Heart left ventricle (tissue), 16 donors: ENCODE data around the gene FSCB. TPM values are rescaled to one million over a fixed set of nuclear protein-coding genes. Genes with fewer than 3 reads are reported as not detected.

Source experiments
- ATAC-seq, 4 donors: fragments of 200-7000 bp; cut with Tn5 transposase; one replicate each; pipeline ENCODE4 v1.9.1; 2020 to 2022; ENCODE audit warnings: moderate library complexity in 4 of 4, mild to moderate bottlenecking in 3 of 4, moderate number of reproducible peaks in 1 of 4
- DNase-seq, 5 donors: peaks; one replicate each; pipeline ENCODE4 v3.0.0-alpha.2; 2020
- H3K27ac ChIP-seq, 12 donors: fragments of 200-600 bp; sonication (generic) in 4 of 12; one replicate each; pipeline versions ENCODE4 v1.5.0 to v1.8.0; 2016 to 2022; ENCODE audit warnings: mild to moderate bottlenecking in 2 of 12
- H3K27me3 ChIP-seq, 9 donors: fragments of 200-600 bp; sonication (generic) in 2 of 9; one replicate each; pipeline versions ENCODE4 v1.5.1 to v1.8.0; 2016 to 2022; ENCODE audit warnings: mild to moderate bottlenecking in 3 of 9
- H3K36me3 ChIP-seq, 9 donors: fragments of 200-600 bp; sonication (generic) in 2 of 9; one replicate each; pipeline versions ENCODE4 v1.5.0 to v1.8.0; 2018 to 2022; ENCODE audit warnings: mild to moderate bottlenecking in 2 of 9
- H3K4me1 ChIP-seq, 12 donors: fragments of 200-600 bp; sonication (generic) in 4 of 12; one replicate each; pipeline versions ENCODE4 v1.5.0 to v1.8.0; 2016 to 2022; ENCODE audit warnings: mild to moderate bottlenecking in 3 of 12
- H3K4me3 ChIP-seq, 12 donors: fragments of 200-600 bp; sonication (generic) in 4 of 12; one replicate each; pipeline versions ENCODE4 v1.5.0 to v1.8.0; 2017 to 2022; ENCODE audit warnings: mild to moderate bottlenecking in 9 of 12, moderate library complexity in 4 of 12
- H3K9me3 ChIP-seq, 12 donors: fragments of 200-600 bp; sonication (generic) in 4 of 12; one replicate each; pipeline versions ENCODE4 v1.5.0 to v1.8.0; 2016 to 2022; ENCODE audit warnings: mild to moderate bottlenecking in 1 of 12
- POLR2A ChIP-seq, 2 donors: fragments of 450-650 bp; IDR thresholded peaks; one replicate each; pipeline ENCODE4 v1.6.1; 2017; ENCODE audit warnings: antibody characterized with exemption in 2 of 2, mild to moderate bottlenecking in 2 of 2, moderate library complexity in 2 of 2
- WGBS, 4 donors: extraction: QIAGEN DNeasy Blood & Tissue Kit in 2 of 4; methylation state at CpG; one replicate each; pipeline versions ENCODE4 v1.1.5 to v1.1.7; 2013 to 2018; 5-methylcytosine and 5-hydroxymethylcytosine counted together
- intact Hi-C, 10 donors: fragments of 100-400 bp; cut with DNase I; formaldehyde crosslinking; loops; one replicate each; pipeline versions ENCODE4 v1.11.1 to v1.14.2; 2022
- long read RNA-seq, 3 donors: library from polyadenylated mRNA; unstranded; transcript quantifications; one replicate each; pipeline ENCODE4 v2.0.0, GENCODE V29; 2020 to 2021
- polyA plus RNA-seq, 2 donors: library from polyadenylated mRNA; stranded (reverse); fragments of 200-250 nt; gene quantifications; one replicate each; pipeline ENCODE4 v1.2.3, GENCODE V29; 2013
- total RNA-seq, 9 donors: library from RNA; depleted of rRNA in 2 of 9; stranded (reverse); fragments of >200 nt in 2 of 9; fragmentation: NEBNext Ultra II Directional in 3 of 9; extraction: Animal tissue kit (Norgen Biotek cat#: 25700) in 3 of 9; gene quantifications; one replicate each; pipeline versions ENCODE4 v1.1.0 to v1.2.4, GENCODE V29; 2016 to 2023
- TF ChIP-seq, protein P1 (sequence below), 12 donors: fragments of 200-600 bp; sonication (generic) in 4 of 12; IDR thresholded peaks; one replicate each; pipeline versions ENCODE4 v1.5.0 to v1.8.0; 2018 to 2022; ENCODE audit warnings: antibody characterized with exemption in 12 of 12, mild to moderate bottlenecking in 5 of 12
- donor health status: ischemic (EF 13 %, LVEDD 7.1; RV severe dilation, severe dysfunction).
- donor health status: healthy with polysubstance abuse.
- donor health status: DM: no; HTN: yes; CAD: no.
- donor health status: DM: no; HTN: no; CAD: no.
- donor health status: ischemic (EF 25% LVEDD 6.9; RV normal size, moderate dysfunction).
- donor health status: ischemic (EF 25% LVEDD 5.7; RV mildly dilated, moderate dysfunction).
- donor health status: healthy.
- donor health status: DM: yes; HTN: yes; CAD: no.
- donor health status: ischemic (EF 35%, LVEDD 5.7; RV mildly dilated, moderate dysfunction).
- donor health status: nonischemic (EF 11% LVEDD 7.7; RV severe dilation, severe dysfunction).
- donor health status: DM: yes; HTN: yes; CAD: no.
- donor health status: PGD.
- donor health status: ischemic (EF 29% LVEDD 5.4; RV normal size, mild dysfunction).
- donor health status: nonischemic (EF 23%, LVEDD 6.1; RV moderate dilation, normal function).

FSCB gene
- under 1 TPM in 1 of 9 donors, not detected in 8; 0.08 TPM for total RNA-seq
- not detected for polyA plus RNA-seq
- long read RNA-seq, donor 1: 0 reads
- long read RNA-seq, donor 2: 0 reads
- long read RNA-seq, donor 3: 0 reads

GRCh38 chr14:44507183-44507582 is at the start of gene FSCB:
Gene FSCB, minus strand, starts transcription at chr14:44507283. Its CDS starts 296 bp downstream, at chr14:44506987.
- TF ChIP-seq, protein P1, sequence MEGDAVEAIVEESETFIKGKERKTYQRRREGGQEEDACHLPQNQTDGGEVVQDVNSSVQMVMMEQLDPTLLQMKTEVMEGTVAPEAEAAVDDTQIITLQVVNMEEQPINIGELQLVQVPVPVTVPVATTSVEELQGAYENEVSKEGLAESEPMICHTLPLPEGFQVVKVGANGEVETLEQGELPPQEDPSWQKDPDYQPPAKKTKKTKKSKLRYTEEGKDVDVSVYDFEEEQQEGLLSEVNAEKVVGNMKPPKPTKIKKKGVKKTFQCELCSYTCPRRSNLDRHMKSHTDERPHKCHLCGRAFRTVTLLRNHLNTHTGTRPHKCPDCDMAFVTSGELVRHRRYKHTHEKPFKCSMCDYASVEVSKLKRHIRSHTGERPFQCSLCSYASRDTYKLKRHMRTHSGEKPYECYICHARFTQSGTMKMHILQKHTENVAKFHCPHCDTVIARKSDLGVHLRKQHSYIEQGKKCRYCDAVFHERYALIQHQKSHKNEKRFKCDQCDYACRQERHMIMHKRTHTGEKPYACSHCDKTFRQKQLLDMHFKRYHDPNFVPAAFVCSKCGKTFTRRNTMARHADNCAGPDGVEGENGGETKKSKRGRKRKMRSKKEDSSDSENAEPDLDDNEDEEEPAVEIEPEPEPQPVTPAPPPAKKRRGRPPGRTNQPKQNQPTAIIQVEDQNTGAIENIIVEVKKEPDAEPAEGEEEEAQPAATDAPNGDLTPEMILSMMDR (IDR thresholded peaks at IDR 0.05): no peak
- no peak for TF ChIP-seq POLR2A (IDR thresholded peaks at IDR 0.05)
- no peaks in the 10 kb centered on the region for H3K27me3 ChIP-seq
- H3K4me3 ChIP-seq: no peak within 1 kb of the TSS
- H3K9me3 ChIP-seq: peaks cover 0 to 8% (median 0%) of the 10 kb centered on the region in 12 donors
- ATAC-seq: no peak
- intact Hi-C loops: no loop called here
- no peaks in the 10 kb centered on the region for H3K4me1 ChIP-seq
- no peak for DNase-seq
- H3K36me3 ChIP-seq: no peaks in the 10 kb centered on the region
- no peak within 1 kb of the TSS for H3K27ac ChIP-seq
- WGBS, 4 donors: 91 to 95% (median 93%) methylated on average over 1 of the region's 1 CpG

DNA sequence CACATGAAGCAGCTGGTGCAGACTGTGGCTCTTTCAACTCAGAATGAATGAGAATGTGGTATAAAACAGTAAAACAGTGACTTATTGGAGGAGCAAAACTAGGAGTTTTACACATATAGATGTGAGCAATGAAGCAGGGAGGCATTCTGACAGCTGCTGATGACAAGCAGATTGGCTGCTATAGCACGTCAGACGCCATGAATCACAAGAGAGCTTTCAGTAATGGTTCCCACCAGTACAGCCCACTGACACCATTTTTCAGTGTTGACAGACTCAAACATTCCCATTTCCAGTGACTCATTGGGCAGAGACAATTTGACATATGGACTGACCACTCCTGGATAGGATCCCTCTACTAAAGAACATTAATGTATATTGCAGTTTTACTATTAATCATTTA is 24.6 kb upstream of the FSCB start:
- Histone ChIP-seq H3K27ac (no peak overlapping the region), H3K4me1 (no peaks in the 10 kb centered on the region), H3K9me3 (no peaks in the 10 kb centered on the region), H3K4me3 (no peak overlapping the region), H3K27me3 (no peaks in the 10 kb centered on the region), H3K36me3 (no peaks in the 10 kb centered on the region)
- WGBS, 4 donors: 71 to 83% (median 76%) methylated on average over 2 of the region's 2 CpGs
- DNase-seq (no peak), ATAC-seq (no peak)
- no peak for TF ChIP-seq POLR2A (IDR thresholded peaks at IDR 0.05)
- TF ChIP-seq, protein P1 (IDR thresholded peaks at IDR 0.05): no peak
- intact Hi-C loops: no loop called here

- intact Hi-C loops: no loop called here
- H3K9me3 ChIP-seq: no peaks in the 10 kb centered on the region
- H3K27ac ChIP-seq: no peak overlapping the region
- ATAC-seq (no peak), DNase-seq (no peak)
- H3K4me3 ChIP-seq: no peak overlapping the region
- no peaks in the 10 kb centered on the region for H3K27me3 ChIP-seq
- no peaks in the 10 kb centered on the region for H3K36me3 ChIP-seq
- TF ChIP-seq, protein P1 (IDR thresholded peaks at IDR 0.05): no peak
- no peak for TF ChIP-seq POLR2A (IDR thresholded peaks at IDR 0.05)
- 74 to 80% (median 78%) methylated on average over 3 of the region's 3 CpGs for WGBS, 4 donors
- no peaks in the 10 kb centered on the region for H3K4me1 ChIP-seq
Observed at GRCh38 chr14:44530475-44530874, 23.4 kb upstream of the FSCB start.

DNA sequence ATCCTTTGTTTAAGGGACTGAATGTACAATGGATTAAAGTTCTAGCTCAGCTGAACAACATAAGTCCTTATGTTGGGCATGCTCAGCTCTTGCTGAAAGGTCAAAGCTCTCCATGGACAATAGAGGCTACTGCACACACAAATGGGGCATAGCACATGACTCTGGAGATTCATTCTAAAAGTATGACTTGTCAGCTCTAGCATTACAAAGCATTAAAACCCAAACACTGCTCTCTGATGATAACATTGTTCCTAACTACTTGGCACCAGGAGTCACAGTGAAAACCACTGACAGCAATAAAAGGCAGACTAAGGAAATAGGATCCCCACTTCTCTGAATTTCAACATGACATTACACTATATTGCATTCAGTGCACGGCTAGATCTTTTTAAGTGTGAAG is 21.9 kb upstream of the FSCB start:
- ATAC-seq: no peak

More for the DNA sequence above, 21.9 kb upstream of the FSCB start:
- TF ChIP-seq, protein P1 (IDR thresholded peaks at IDR 0.05): no peak
- no peak for TF ChIP-seq POLR2A (IDR thresholded peaks at IDR 0.05)
- H3K36me3 ChIP-seq: no peaks in the 10 kb centered on the region
- H3K9me3 ChIP-seq: no peaks in the 10 kb centered on the region
- DNase-seq: no peak
- H3K4me1 ChIP-seq: no peaks in the 10 kb centered on the region
- intact Hi-C loops: no loop called here
- H3K27ac ChIP-seq: no peak overlapping the region
- H3K4me3 ChIP-seq: no peak overlapping the region
- H3K27me3 ChIP-seq: no peaks in the 10 kb centered on the region
- WGBS, 4 donors: 21 to 65% (median 36%) methylated on average over 1 of the region's 1 CpG
